SJSA1 (cell line): Measurements from ENCODE around the gene FXN. TPM values are rescaled to one million over a fixed set of nuclear protein-coding genes. Genes with fewer than 3 reads are reported as not detected.
A peak's percentile ranks its signal among the peaks of the same experiment; 100 is the strongest.

Experiments used
- DNase-seq, 2 experiments: peaks; one replicate each; pipeline ENCODE4 v3.0.0-alpha.2; 2015 to 2020; ENCODE audit warnings: low spot score in 2 of 2, low read depth in 1 of 2
- H3K27ac ChIP-seq: fragments of 250-450 bp; sonication (Bioruptor Pico); 2 replicates; pipeline ENCODE4 v1.5.1; 2020; ENCODE audit warnings: mild to moderate bottlenecking, moderate library complexity
- H3K27me3 ChIP-seq: fragments of 250-450 bp; sonication (Bioruptor Pico); replicated peaks from 2 replicates; pipeline ENCODE4 v1.5.1; 2020; ENCODE audit warnings: mild to moderate bottlenecking, moderate library complexity
- H3K36me3 ChIP-seq: fragments of 250-450 bp; sonication (Bioruptor Pico); 2 replicates; pipeline ENCODE4 v1.5.1; 2020; ENCODE audit warnings: mild to moderate bottlenecking
- H3K4me1 ChIP-seq: fragments of 250-450 bp; sonication (Bioruptor Pico); replicated peaks from 2 replicates; pipeline ENCODE4 v1.6.1; 2021; ENCODE audit warnings: mild to moderate bottlenecking
- H3K4me3 ChIP-seq: fragments of 250-450 bp; sonication (Bioruptor Pico); 2 replicates; pipeline ENCODE4 v1.5.1; 2020; ENCODE audit warnings: mild to moderate bottlenecking
- H3K9me3 ChIP-seq: fragments of 250-450 bp; sonication (Bioruptor Pico); replicated peaks from 2 replicates; pipeline ENCODE4 v1.5.1; 2020; ENCODE audit warnings: mild to moderate bottlenecking
- total RNA-seq: library from RNA; depleted of rRNA; stranded (reverse); fragments of >200 nt; shearing (Covaris generic); gene quantifications from 2 replicates; pipeline ENCODE4 v1.2.3, GENCODE V29; 2014

Gene FXN
- total RNA-seq, 1 experiment from 2014 or later, result 4.4 TPM

GRCh38 chr9:69012696-69013381, 22.7 kb upstream of the FXN start:
- H3K36me3 ChIP-seq, result no peaks in the 10 kb centered on the region
- no peaks in the 10 kb centered on the region for H3K9me3 ChIP-seq
- no peaks in the 10 kb centered on the region for H3K27me3 ChIP-seq
- no peaks in the 10 kb centered on the region for H3K4me1 ChIP-seq
- H3K4me3 ChIP-seq, result no peak overlapping the region
- no peak overlapping the region for H3K27ac ChIP-seq
- DNase-seq, result no peak

GRCh38 chr9:69013382-69013727, 22.2 kb upstream of the FXN start:
- Histone ChIP-seq H3K27me3 (no peaks in the 10 kb centered on the region), H3K27ac (no peak overlapping the region)

GRCh38 chr9:69014013-69014412, 21.5 kb upstream of the FXN start, which contains the start of gene PRKACG:
PRKACG (minus strand) TSS chr9:69014113; CDS start chr9:69014092, 21 bp downstream.
- DNase-seq, result no peak
- no peaks in the 10 kb centered on the region for H3K27me3 ChIP-seq
- H3K27ac ChIP-seq, result no peak within 1 kb of the TSS
- no peaks in the 10 kb centered on the region for H3K4me1 ChIP-seq
- H3K9me3 ChIP-seq, result no peaks in the 10 kb centered on the region
- no peaks in the 10 kb centered on the region for H3K36me3 ChIP-seq
- H3K4me3 ChIP-seq, result no peak within 1 kb of the TSS

More at GRCh38 chr9:69013382-69013727, 22.2 kb upstream of the FXN start:
- no peak overlapping the region for H3K4me3 ChIP-seq
- no peaks in the 10 kb centered on the region for H3K36me3 ChIP-seq
- H3K9me3 ChIP-seq, result no peaks in the 10 kb centered on the region
- DNase-seq, result no peak
- no peaks in the 10 kb centered on the region for H3K4me1 ChIP-seq

- H3K27me3 ChIP-seq, result no peaks in the 10 kb centered on the region
- H3K9me3 ChIP-seq, result no peaks in the 10 kb centered on the region
- no peak overlapping the region for H3K4me3 ChIP-seq
- DNase-seq, result no peak
- H3K4me1 ChIP-seq, result no peaks in the 10 kb centered on the region
- no peaks in the 10 kb centered on the region for H3K36me3 ChIP-seq
- H3K27ac ChIP-seq, result no peak overlapping the region
Observed at GRCh38 chr9:69016191-69017096, 19.1 kb upstream of the FXN start.

- Histone ChIP-seq H3K4me1 (no peaks in the 10 kb centered on the region), H3K9me3 (no peaks in the 10 kb centered on the region), H3K27ac (no peak overlapping the region), H3K36me3 (no peaks in the 10 kb centered on the region), H3K4me3 (no peak overlapping the region), H3K27me3 (0 out of 2 replicates have a peak, but pooled peaks cover 2% of the 10 kb centered on the region)
- DNase-seq, result no peak
Observed at GRCh38 chr9:69018737-69019136, 16.8 kb upstream of the FXN start.

GRCh38 chr9:69019808-69020207, 15.7 kb upstream of the FXN start:
- Histone ChIP-seq H3K27ac (no peak overlapping the region), H3K4me3 (no peak overlapping the region), H3K4me1 (no peaks in the 10 kb centered on the region), H3K36me3 (no peaks in the 10 kb centered on the region), H3K9me3 (no peaks in the 10 kb centered on the region), H3K27me3 (0 out of 2 replicates have a peak, but pooled peaks cover 2% of the 10 kb centered on the region)
- no peak for DNase-seq

GRCh38 chr9:69020301-69021145, 15.0 kb upstream of the FXN start:
- DNase-seq, result no peak
- no peak overlapping the region for H3K27ac ChIP-seq
- no peaks in the 10 kb centered on the region for H3K4me1 ChIP-seq
- H3K4me3 ChIP-seq, result no peak overlapping the region
- H3K36me3 ChIP-seq, result no peaks in the 10 kb centered on the region
- H3K27me3 ChIP-seq, result 0 out of 2 replicates have a peak, but pooled peaks cover 2% of the 10 kb centered on the region
- H3K9me3 ChIP-seq, result no peaks in the 10 kb centered on the region

GRCh38 chr9:69023650-69024049, 11.9 kb upstream of the FXN start:
- no peak for DNase-seq
- Histone ChIP-seq H3K4me1 (no peaks in the 10 kb centered on the region), H3K27me3 (0 out of 2 replicates have a peak, but pooled peaks cover 6% of the 10 kb centered on the region), H3K9me3 (0 out of 2 replicates have a peak, but pooled peaks cover 4% of the 10 kb centered on the region), H3K4me3 (no peak overlapping the region), H3K27ac (no peak overlapping the region), H3K36me3 (no peaks in the 10 kb centered on the region)

GRCh38 chr9:69027355-69028097, 8.0 kb upstream of the FXN start:
- Histone ChIP-seq H3K9me3 (0 out of 2 replicates have a peak, but pooled peaks cover 11% of the 10 kb centered on the region), H3K27ac (no peak overlapping the region), H3K4me3 (no peak overlapping the region), H3K36me3 (no peaks in the 10 kb centered on the region), H3K27me3 (0 out of 2 replicates have a peak, but pooled peaks cover 6% of the 10 kb centered on the region), H3K4me1 (no peaks in the 10 kb centered on the region)
- peak in 1 of 2 experiments; percentile 17 for DNase-seq

GRCh38 chr9:69028754-69029153, 6.8 kb upstream of the FXN start:
- 0 out of 2 replicates have a peak, but pooled peaks cover 11% of the 10 kb centered on the region for H3K9me3 ChIP-seq
- H3K36me3 ChIP-seq, result no peaks in the 10 kb centered on the region

GRCh38 chr9:69029535-69029934, 6.0 kb upstream of the FXN start:
- H3K4me3 ChIP-seq, result no peak overlapping the region
- DNase-seq, result no peak
- 0 out of 2 replicates have a peak, but pooled peaks cover 4% of the 10 kb centered on the region for H3K27me3 ChIP-seq
- no peaks in the 10 kb centered on the region for H3K4me1 ChIP-seq
- H3K27ac ChIP-seq, result no peak overlapping the region
- no peaks in the 10 kb centered on the region for H3K36me3 ChIP-seq
- H3K9me3 ChIP-seq, result 0 out of 2 replicates have a peak, but pooled peaks cover 11% of the 10 kb centered on the region

More at GRCh38 chr9:69028754-69029153, 6.8 kb upstream of the FXN start:
- no peak overlapping the region for H3K27ac ChIP-seq
- no peak overlapping the region for H3K4me3 ChIP-seq
- no peaks in the 10 kb centered on the region for H3K4me1 ChIP-seq
- 0 out of 2 replicates have a peak, but pooled peaks cover 4% of the 10 kb centered on the region for H3K27me3 ChIP-seq
- DNase-seq, result no peak

GRCh38 chr9:69030851-69031645, 4.5 kb upstream of the FXN start:
- Histone ChIP-seq H3K4me1 (no peaks in the 10 kb centered on the region), H3K9me3 (0 out of 2 replicates have a peak, but pooled peaks cover 11% of the 10 kb centered on the region), H3K27ac (no peak overlapping the region), H3K4me3 (no peak overlapping the region), H3K36me3 (no peaks in the 10 kb centered on the region), H3K27me3 (0 out of 2 replicates have a peak, but pooled peaks cover 4% of the 10 kb centered on the region)
- no peak for DNase-seq
